A673 (cell line): ENCODE measurements around the gene RASSF10. TPM values are rescaled to one million over a fixed set of nuclear protein-coding genes. Genes with fewer than 3 reads are reported as not detected.

Experiments
- BruUV-seq: library from RNA; stranded (reverse); fragments of 400-500 nt; replicated peaks from 2 replicates; lab custom pipeline; 2021; lab: Mats Ljungman, UMichigan
- CTCF ChIA-PET: fragments of 300-600 bp; sonication (Branson Sonifier 250); formaldehyde crosslinking; loops from one replicate; lab custom pipeline; 2022; ENCODE audit warnings: antibody characterized with exemption; lab: Charles Lee
- POLR2A ChIA-PET: fragments of 300-600 bp; sonication (Branson Sonifier 250); formaldehyde crosslinking; loops from one replicate; lab custom pipeline; 2022; ENCODE audit warnings: antibody characterized with exemption; ENCODE audit not compliant: low non-redundant PET; lab: Charles Lee
- DNase-seq: peaks from one replicate; pipeline ENCODE4 v3.0.0-alpha.2; 2015; ENCODE audit warnings: low spot score
- H3K27ac ChIP-seq: fragments of 200-600 bp; sonication (generic); 2 replicates; pipeline ENCODE4 v1.5.1; 2016; ENCODE audit warnings: mixed run types, low read depth, mild to moderate bottlenecking, mixed read lengths, antibody characterized with exemption, low read length; ENCODE audit not compliant: poor library complexity, severe bottlenecking
- H3K27me3 ChIP-seq: fragments of 200-600 bp; sonication (generic); replicated peaks from 2 replicates; pipeline ENCODE4 v1.6.1; 2017; ENCODE audit warnings: mixed run types, low read depth, mild to moderate bottlenecking, mixed read lengths, antibody characterized with exemption, low read length; ENCODE audit not compliant: insufficient read depth, poor library complexity
- H3K36me3 ChIP-seq: fragments of 200-600 bp; sonication (generic); 2 replicates; pipeline ENCODE4 v1.6.1; 2016; ENCODE audit warnings: mixed run types, mild to moderate bottlenecking, mixed read lengths, antibody characterized with exemption, low read length; ENCODE audit not compliant: insufficient read depth, poor library complexity, severe bottlenecking
- H3K4me1 ChIP-seq: fragments of 200-600 bp; sonication (generic); 2 replicates; pipeline ENCODE4 v1.6.1; 2017; ENCODE audit warnings: mixed run types, mild to moderate bottlenecking, mixed read lengths, antibody characterized with exemption, low read length; ENCODE audit not compliant: insufficient read depth, poor library complexity, severe bottlenecking
- H3K4me3 ChIP-seq: fragments of 200-600 bp; sonication (generic); 2 replicates; pipeline ENCODE4 v1.5.1; 2016; ENCODE audit warnings: low read depth, mixed run types, mild to moderate bottlenecking, mixed read lengths, low read length; ENCODE audit not compliant: poor library complexity, severe bottlenecking
- H3K9me3 ChIP-seq: fragments of 200-600 bp; sonication (generic); 2 replicates; pipeline ENCODE4 v1.6.1; 2016; ENCODE audit warnings: mixed run types, low read depth, mild to moderate bottlenecking, mixed read lengths, antibody characterized with exemption, low read length; ENCODE audit not compliant: poor library complexity, severe bottlenecking
- CTCF ChIP-seq: fragments of 300-800, 200-600 bp; sonication (generic); conservative IDR thresholded peaks from 2 replicates; pipeline ENCODE4 v1.5.1; 2017; ENCODE audit warnings: low read depth, mild to moderate bottlenecking, antibody characterized with exemption, low read length, moderate library complexity, mixed read lengths
- EZH2 ChIP-seq: fragments of 200-600 bp; sonication (generic); IDR thresholded peaks from 2 replicates; pipeline ENCODE4 v1.6.1; 2017; ENCODE audit warnings: borderline replicate concordance, low read depth, mild to moderate bottlenecking, mixed read lengths, antibody characterized with exemption, low read length; ENCODE audit not compliant: poor library complexity, severe bottlenecking
- intact Hi-C: fragments of 100-400 bp; cut with micrococcal nuclease; formaldehyde crosslinking; loops from one replicate; pipeline ENCODE4 v1.10.0; 2022; ENCODE audit not compliant: unreplicated experiment
- total RNA-seq: library from RNA; stranded (reverse); gene quantifications from 2 replicates; pipeline ENCODE4 v1.2.3, GENCODE V29; 2021

Gene RASSF10
- total RNA-seq, 1 experiment from 2014 or later = 0.15 TPM

DNA sequence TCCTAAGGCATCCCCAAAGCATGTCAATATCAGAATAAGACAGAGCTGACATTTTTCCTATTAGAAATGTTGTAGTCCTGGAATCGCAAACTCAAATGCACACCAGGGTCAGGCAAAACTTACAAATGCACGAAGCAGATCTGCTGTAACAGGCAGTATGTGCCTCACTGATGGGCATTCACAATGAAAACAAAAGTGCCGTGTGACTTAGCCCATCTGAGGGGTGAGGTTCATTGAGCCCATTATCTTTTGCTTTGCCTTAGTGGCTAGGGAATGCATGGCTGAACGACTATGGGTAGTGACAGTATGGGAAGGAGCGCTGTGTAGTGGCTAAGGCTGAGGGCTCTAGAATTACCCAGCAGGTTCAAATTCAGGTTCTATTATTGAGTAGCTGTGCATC, 43.1 kb upstream of the RASSF10 start:
- no peak for DNase-seq
- no TSS peak for BruUV-seq
- no peaks in the 10 kb centered on the region for H3K27me3 ChIP-seq
- CTCF ChIA-PET = no interaction called here
- no peaks in the 10 kb centered on the region for H3K9me3 ChIP-seq
- H3K36me3 ChIP-seq = no peaks in the 10 kb centered on the region
- H3K4me3 ChIP-seq = no peak overlapping the region
- TF ChIP-seq EZH2 (no peak), CTCF (no peak)
- intact Hi-C loops = no loop called here
- no peak overlapping the region for H3K27ac ChIP-seq
- POLR2A ChIA-PET = no interaction called here
- no peaks in the 10 kb centered on the region for H3K4me1 ChIP-seq

- Histone ChIP-seq H3K27me3 (no peaks in the 10 kb centered on the region), H3K9me3 (no peaks in the 10 kb centered on the region), H3K4me1 (no peaks in the 10 kb centered on the region), H3K36me3 (no peaks in the 10 kb centered on the region), H3K27ac (no peak overlapping the region), H3K4me3 (no peak overlapping the region)
- POLR2A ChIA-PET = no interaction called here
- CTCF ChIA-PET = no interaction called here
- TF ChIP-seq EZH2 (no peak), CTCF (no peak)
- BruUV-seq = no TSS peak
- DNase-seq = no peak
- intact Hi-C loops = no loop called here
Observed at GRCh38 chr11:12968101-12968500, 41.0 kb upstream of the RASSF10 start.

GRCh38 chr11:12968826-12969225, 40.3 kb upstream of the RASSF10 start:
- TF ChIP-seq CTCF (no peak), EZH2 (no peak)

More at GRCh38 chr11:12968826-12969225, 40.3 kb upstream of the RASSF10 start:
- CTCF ChIA-PET = no interaction called here
- DNase-seq = no peak
- no peaks in the 10 kb centered on the region for H3K9me3 ChIP-seq
- H3K27me3 ChIP-seq = no peaks in the 10 kb centered on the region
- POLR2A ChIA-PET = no interaction called here
- no peak overlapping the region for H3K27ac ChIP-seq
- no peaks in the 10 kb centered on the region for H3K4me1 ChIP-seq
- no peaks in the 10 kb centered on the region for H3K36me3 ChIP-seq
- BruUV-seq = no TSS peak
- intact Hi-C loops = no loop called here
- no peak overlapping the region for H3K4me3 ChIP-seq
